ENCODE data around the gene COPS2.

COPS2 gene

DNA sequence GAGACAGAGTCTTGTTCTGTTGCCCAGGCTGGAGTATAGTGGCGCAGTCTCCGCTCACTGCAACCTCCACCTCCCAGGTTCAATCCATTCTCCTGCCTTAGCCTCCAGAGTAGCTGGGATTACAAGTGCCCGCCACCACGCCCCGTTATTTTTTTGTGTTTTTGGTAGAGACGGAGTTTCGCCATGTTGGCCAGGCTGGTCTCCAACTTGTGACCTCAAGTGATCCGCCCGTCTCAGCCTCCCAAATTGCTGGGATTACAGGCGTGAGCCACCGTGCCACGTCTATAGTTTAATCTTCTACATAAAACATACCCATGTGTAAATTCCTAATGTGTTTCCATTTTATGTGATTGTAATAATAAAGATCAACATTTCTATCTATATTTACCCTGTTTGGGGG is 16.4 kb upstream of the COPS2 start:
- DNase-seq (ENCODE audit: low spot score), result no peak
- no peaks in the 10 kb centered on the region for H3K36me3 ChIP-seq (replicated peaks in 1 of 2; ENCODE audit: control insufficient read depth in 2 of 2, insufficient read depth in 2 of 2, low read length in 2 of 2)
- no peak overlapping the region for H3K4me2 ChIP-seq (ENCODE audit: insufficient read depth, low read length, poor library complexity, severe bottlenecking)
- H2BK5ac ChIP-seq (ENCODE audit: low read length), result no peak overlapping the region
- H2AFZ ChIP-seq (ENCODE audit: low read length), result no peak overlapping the region
- H3K23ac ChIP-seq (ENCODE audit: low read depth, low read length, poor library complexity), result no peak overlapping the region
- peaks cover 2 to 3% of the 10 kb centered on the region in 2 donors for H3K4me1 ChIP-seq (ENCODE audit: control insufficient read depth in 2 of 2, insufficient read depth in 1 of 2, low read depth in 1 of 2, low read length in 2 of 2)
- H2AK5ac ChIP-seq (ENCODE audit: low read depth, low read length), result no peak overlapping the region
- H4K91ac ChIP-seq (ENCODE audit: low read depth, low read length, poor library complexity), result no peak overlapping the region
- no peak overlapping the region for H2BK15ac ChIP-seq (ENCODE audit: low read length)
- H3K4ac ChIP-seq (ENCODE audit: low read length), result no peak overlapping the region
- H3K18ac ChIP-seq (ENCODE audit: low read length), result no peak overlapping the region
- WGBS, 2 donors (ENCODE audit: extremely low coverage in 2 of 2, insufficient read length in 2 of 2, insufficient replicate concordance in 1 of 2), result no CpG with 5 or more reads among the region's 12 CpGs
- no peak overlapping the region for H3K27ac ChIP-seq (replicated peaks; ENCODE audit: low read length)
- no peak overlapping the region for H3K9ac ChIP-seq (ENCODE audit: low read depth, low read length, poor library complexity)
- H2BK120ac ChIP-seq (ENCODE audit: low read depth, low read length), result no peak overlapping the region
- H3K4me3 ChIP-seq (ENCODE audit: low read length in 2 of 2), result no peak overlapping the region
- H3K27me3 ChIP-seq (ENCODE audit: control insufficient read depth in 3 of 3, insufficient read depth in 3 of 3, low read depth in 1 of 3, low read length in 3 of 3), result no peaks in the 10 kb centered on the region
- no peaks in the 10 kb centered on the region for H3K79me1 ChIP-seq (ENCODE audit: low read depth, low read length)
- H4K8ac ChIP-seq (ENCODE audit: low read depth, low read length), result no peak overlapping the region
- no peak overlapping the region for H3K14ac ChIP-seq (ENCODE audit: low read length)
- H2BK12ac ChIP-seq (ENCODE audit: low read length), result no peak overlapping the region
- peaks cover 0 to 15% of the 10 kb centered on the region in 2 donors for H3K9me3 ChIP-seq (replicated peaks in 1 of 2; ENCODE audit: control insufficient read depth in 2 of 2, insufficient read depth in 1 of 2, low read depth in 1 of 2, low read length in 2 of 2)

DNA sequence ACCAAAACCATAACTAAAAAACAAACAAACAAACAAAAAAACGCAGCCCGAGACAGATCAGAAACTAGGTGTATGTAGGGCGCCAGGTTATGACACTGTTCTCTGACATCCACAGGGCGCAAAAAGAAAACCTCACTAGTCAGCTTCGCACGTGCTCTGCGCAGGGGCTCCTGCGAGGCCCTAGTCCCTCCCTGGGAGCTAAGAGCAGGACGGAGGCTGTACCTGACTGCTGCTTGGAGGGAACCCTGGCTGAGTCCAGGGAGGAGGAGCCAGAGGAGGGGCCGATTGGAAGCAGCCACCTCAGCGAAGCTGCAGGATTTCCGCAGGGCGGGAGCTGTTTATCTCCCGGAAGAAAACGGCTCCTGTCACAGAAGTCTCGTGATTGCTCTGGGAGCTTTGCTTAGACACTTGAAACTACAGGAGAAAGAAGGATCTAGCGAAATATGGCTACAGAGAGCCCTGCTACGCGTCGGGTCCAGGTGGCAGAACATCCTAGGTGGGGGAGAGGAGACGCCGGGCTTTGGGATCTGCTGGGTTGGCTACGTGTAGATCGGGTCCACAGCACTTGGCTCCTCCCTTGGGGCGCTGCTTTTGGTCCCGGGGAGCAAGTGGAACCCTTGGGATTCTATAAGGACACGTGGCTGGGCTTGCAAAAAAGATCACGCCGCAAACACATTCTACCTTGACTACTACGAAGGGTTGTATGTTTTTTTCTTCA is 14.6 kb upstream of the COPS2 start, which contains the start of gene GALK2:
Gene GALK2 (plus strand): TSS at position 368 of the 718 bp plus-strand sequence. CDS start 76 bp downstream, at position 444.
- Histone ChIP-seq H2AK5ac (ENCODE audit: low read depth, low read length) (no peak within 1 kb of the TSS), H3K79me1 (ENCODE audit: low read depth, low read length) (no peaks in the 10 kb centered on the region), H3K4me2 (ENCODE audit: insufficient read depth, low read length, poor library complexity, severe bottlenecking) (peak within 1 kb of the TSS; percentile 70), H3K14ac (ENCODE audit: low read length) (no peak within 1 kb of the TSS), H3K18ac (ENCODE audit: low read length) (peak within 1 kb of the TSS; percentile 84), H4K91ac (ENCODE audit: low read depth, low read length, poor library complexity) (no peak within 1 kb of the TSS), H3K23ac (ENCODE audit: low read depth, low read length, poor library complexity) (peak within 1 kb of the TSS; percentile 26), H3K9me3 (replicated peaks in 1 of 2; ENCODE audit: control insufficient read depth in 2 of 2, insufficient read depth in 1 of 2, low read depth in 1 of 2, low read length in 2 of 2) (peaks cover 0 to 3% of the 10 kb centered on the region in 2 donors), H2BK12ac (ENCODE audit: low read length) (no peak within 1 kb of the TSS), H2BK5ac (ENCODE audit: low read length) (no peak within 1 kb of the TSS), H3K4me1 (ENCODE audit: control insufficient read depth in 2 of 2, insufficient read depth in 1 of 2, low read depth in 1 of 2, low read length in 2 of 2) (peaks cover 2 to 3% of the 10 kb centered on the region in 2 donors), H3K4me3 (ENCODE audit: low read length in 2 of 2) (peak within 1 kb of the TSS; percentile 57 to 92), H4K8ac (ENCODE audit: low read depth, low read length) (no peak within 1 kb of the TSS), H2BK120ac (ENCODE audit: low read depth, low read length) (peak within 1 kb of the TSS; percentile 39), H2AFZ (ENCODE audit: low read length) (peak within 1 kb of the TSS; percentile 92), H3K27ac (replicated peaks; ENCODE audit: low read length) (no peak within 1 kb of the TSS), H3K4ac (ENCODE audit: low read length) (no peak within 1 kb of the TSS), H3K27me3 (ENCODE audit: control insufficient read depth in 3 of 3, insufficient read depth in 3 of 3, low read depth in 1 of 3, low read length in 3 of 3) (no peaks in the 10 kb centered on the region), H3K9ac (ENCODE audit: low read depth, low read length, poor library complexity) (peak within 1 kb of the TSS; percentile 78), H3K36me3 (replicated peaks in 1 of 2; ENCODE audit: control insufficient read depth in 2 of 2, insufficient read depth in 2 of 2, low read length in 2 of 2) (no peaks in the 10 kb centered on the region), H2BK15ac (ENCODE audit: low read length) (no peak within 1 kb of the TSS)
- no CpG with 5 or more reads among the region's 30 CpGs for WGBS, 2 donors (ENCODE audit: extremely low coverage in 2 of 2, insufficient read length in 2 of 2, insufficient replicate concordance in 1 of 2)
- DNase-seq (ENCODE audit: low spot score), result peak; percentile 64

DNA sequence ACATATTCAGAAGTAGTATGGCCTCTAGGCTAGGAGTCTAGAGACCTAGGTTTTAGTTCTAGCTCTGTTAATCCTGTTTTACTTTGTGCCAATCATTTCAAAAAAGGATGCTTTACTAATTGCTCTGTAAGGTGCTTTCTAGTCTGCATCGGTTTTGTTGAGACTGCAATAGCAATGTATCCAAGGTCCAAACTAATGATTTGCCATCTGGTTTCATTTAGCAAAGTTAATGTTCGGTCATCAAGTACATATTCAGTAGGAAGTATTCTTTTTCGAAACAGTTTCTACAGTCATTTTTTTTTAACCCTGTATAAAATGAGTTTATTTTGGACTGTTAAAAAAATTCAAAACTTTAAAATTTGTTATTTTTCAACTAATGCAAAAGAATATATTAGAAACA is 12.6 kb upstream of the COPS2 start:
- Histone ChIP-seq H2BK12ac (ENCODE audit: low read length) (no peak overlapping the region), H3K4me3 (ENCODE audit: low read length in 2 of 2) (no peak overlapping the region), H4K8ac (ENCODE audit: low read depth, low read length) (no peak overlapping the region), H2BK15ac (ENCODE audit: low read length) (no peak overlapping the region), H3K79me1 (ENCODE audit: low read depth, low read length) (no peaks in the 10 kb centered on the region), H2AFZ (ENCODE audit: low read length) (no peak overlapping the region), H3K18ac (ENCODE audit: low read length) (no peak overlapping the region), H3K9me3 (replicated peaks in 1 of 2; ENCODE audit: control insufficient read depth in 2 of 2, insufficient read depth in 1 of 2, low read depth in 1 of 2, low read length in 2 of 2) (no peaks in the 10 kb centered on the region), H4K91ac (ENCODE audit: low read depth, low read length, poor library complexity) (no peak overlapping the region), H3K4me2 (ENCODE audit: insufficient read depth, low read length, poor library complexity, severe bottlenecking) (no peak overlapping the region), H3K4me1 (ENCODE audit: control insufficient read depth in 2 of 2, insufficient read depth in 1 of 2, low read depth in 1 of 2, low read length in 2 of 2) (peaks cover 0 to 2% of the 10 kb centered on the region in 2 donors), H3K36me3 (replicated peaks in 1 of 2; ENCODE audit: control insufficient read depth in 2 of 2, insufficient read depth in 2 of 2, low read length in 2 of 2) (no peaks in the 10 kb centered on the region), H2BK120ac (ENCODE audit: low read depth, low read length) (no peak overlapping the region), H2BK5ac (ENCODE audit: low read length) (no peak overlapping the region), H3K4ac (ENCODE audit: low read length) (no peak overlapping the region), H3K9ac (ENCODE audit: low read depth, low read length, poor library complexity) (no peak overlapping the region), H2AK5ac (ENCODE audit: low read depth, low read length) (no peak overlapping the region), H3K27me3 (ENCODE audit: control insufficient read depth in 3 of 3, insufficient read depth in 3 of 3, low read depth in 1 of 3, low read length in 3 of 3) (no peaks in the 10 kb centered on the region), H3K23ac (ENCODE audit: low read depth, low read length, poor library complexity) (no peak overlapping the region), H3K27ac (replicated peaks; ENCODE audit: low read length) (no peak overlapping the region), H3K14ac (ENCODE audit: low read length) (no peak overlapping the region)
- no CpG with 5 or more reads among the region's 3 CpGs for WGBS, 2 donors (ENCODE audit: extremely low coverage in 2 of 2, insufficient read length in 2 of 2, insufficient replicate concordance in 1 of 2)
- DNase-seq (ENCODE audit: low spot score), result no peak

DNA sequence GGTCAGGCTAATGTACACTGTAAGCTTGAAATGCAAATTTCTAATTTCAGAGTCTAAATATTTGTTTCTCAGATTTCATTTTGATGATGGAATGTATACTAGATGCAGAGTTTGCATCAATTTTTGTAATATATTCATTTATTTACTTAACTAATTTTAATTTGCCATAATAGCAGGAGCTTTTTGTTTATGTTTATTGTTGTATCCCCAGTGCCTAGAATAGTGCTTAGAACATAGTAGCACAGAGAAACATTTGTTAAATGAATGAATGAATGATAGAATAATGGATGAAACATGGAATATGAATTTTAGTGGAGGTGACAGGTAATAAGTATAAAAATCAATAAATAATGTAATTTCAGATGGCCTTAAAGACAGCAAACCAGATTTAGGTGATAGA is 9.5 kb upstream of the COPS2 start:
- H2BK120ac ChIP-seq (ENCODE audit: low read depth, low read length), result no peak overlapping the region
- H4K8ac ChIP-seq (ENCODE audit: low read depth, low read length), result no peak overlapping the region
- peaks cover 0 to 11% of the 10 kb centered on the region in 2 donors for H3K36me3 ChIP-seq (replicated peaks in 1 of 2; ENCODE audit: control insufficient read depth in 2 of 2, insufficient read depth in 2 of 2, low read length in 2 of 2)
- no peaks in the 10 kb centered on the region for H3K79me1 ChIP-seq (ENCODE audit: low read depth, low read length)
- H3K9ac ChIP-seq (ENCODE audit: low read depth, low read length, poor library complexity), result no peak overlapping the region
- H3K18ac ChIP-seq (ENCODE audit: low read length), result no peak overlapping the region
- no peak overlapping the region for H3K23ac ChIP-seq (ENCODE audit: low read depth, low read length, poor library complexity)
- no peaks in the 10 kb centered on the region for H3K9me3 ChIP-seq (replicated peaks in 1 of 2; ENCODE audit: control insufficient read depth in 2 of 2, insufficient read depth in 1 of 2, low read depth in 1 of 2, low read length in 2 of 2)
- no peak overlapping the region for H3K4me2 ChIP-seq (ENCODE audit: insufficient read depth, low read length, poor library complexity, severe bottlenecking)
- H3K27me3 ChIP-seq (ENCODE audit: control insufficient read depth in 3 of 3, insufficient read depth in 3 of 3, low read depth in 1 of 3, low read length in 3 of 3), result no peaks in the 10 kb centered on the region
- H3K4ac ChIP-seq (ENCODE audit: low read length), result no peak overlapping the region
- no peak overlapping the region for H2BK12ac ChIP-seq (ENCODE audit: low read length)
- H4K91ac ChIP-seq (ENCODE audit: low read depth, low read length, poor library complexity), result no peak overlapping the region
- no peak overlapping the region for H3K4me3 ChIP-seq (ENCODE audit: low read length in 2 of 2)
- no peak overlapping the region for H3K14ac ChIP-seq (ENCODE audit: low read length)
- no peak overlapping the region for H2AK5ac ChIP-seq (ENCODE audit: low read depth, low read length)
- H2BK15ac ChIP-seq (ENCODE audit: low read length), result no peak overlapping the region
- no peak overlapping the region for H3K27ac ChIP-seq (replicated peaks; ENCODE audit: low read length)
- DNase-seq (ENCODE audit: low spot score), result no peak
- no peak overlapping the region for H2BK5ac ChIP-seq (ENCODE audit: low read length)
- no peaks in the 10 kb centered on the region for H3K4me1 ChIP-seq (ENCODE audit: control insufficient read depth in 2 of 2, insufficient read depth in 1 of 2, low read depth in 1 of 2, low read length in 2 of 2)
- no peak overlapping the region for H2AFZ ChIP-seq (ENCODE audit: low read length)

All from neuronal stem cell (in vitro differentiated cells).